Measurements from ENCODE around the gene WWOX. TPM values are rescaled to one million over a fixed set of nuclear protein-coding genes. Genes with fewer than 3 reads are reported as not detected.

Gene WWOX
- total and polyA plus RNA-seq, 2 of the 8 experiments (the other 6 are each of a cell fraction or from before 2014, with no cell fraction given), result 5.4 to 16.7 TPM

- Histone ChIP-seq H4K91ac (replicated peaks; ENCODE audit: insufficient read length, low read length) (no peak overlapping the region), H3K4me3 (ENCODE audit: extremely low read depth in 1 of 4, insufficient read depth in 2 of 4, low read depth in 3 of 4, low read length in 4 of 4) (no peak overlapping the region), H3K27me3 (replicated peaks in 1 of 4; ENCODE audit: control insufficient read depth in 3 of 4, extremely low read depth in 1 of 4, insufficient read depth in 3 of 4, low read length in 3 of 4) (peaks cover 0 to 9% (median 2%) of the 10 kb centered on the region in 4 experiments; a peak in 4 of 7 replicates), H3K79me2 (ENCODE audit: control insufficient read depth in 1 of 2, insufficient read depth in 2 of 2, low read length in 2 of 2) (no peaks in the 10 kb centered on the region), H3K36me3 (ENCODE audit: control insufficient read depth in 2 of 4, insufficient read depth in 4 of 4, low read length in 3 of 4) (no peaks in the 10 kb centered on the region), H3K56ac (replicated peaks; ENCODE audit: insufficient read length, low read depth, low read length) (no peak overlapping the region), H4K8ac (ENCODE audit: extremely low read depth, insufficient read depth, low read length) (no peak overlapping the region), H3K79me1 (ENCODE audit: low read depth, low read length) (no peaks in the 10 kb centered on the region), H4K20me1 (replicated peaks in 1 of 2; ENCODE audit: control insufficient read depth in 1 of 2, insufficient read depth in 2 of 2, low read length in 2 of 2) (no peaks in the 10 kb centered on the region), H3K23ac (ENCODE audit: insufficient read length) (no peak overlapping the region), H3K4me2 (ENCODE audit: insufficient read depth in 1 of 2, low read depth in 2 of 2, low read length in 2 of 2) (no peak overlapping the region), H4K5ac (ENCODE audit: insufficient read length, low read depth, low read length) (no peak overlapping the region), H3K9ac (replicated peaks in 1 of 4; ENCODE audit: extremely low read depth in 1 of 4, low read depth in 3 of 4, low read length in 3 of 4) (no peak overlapping the region), H3K18ac (ENCODE audit: extremely low read depth, low read length) (no peak overlapping the region), H3K27ac (ENCODE audit: low read depth, low read length) (no peak overlapping the region), H3K4ac (replicated peaks; ENCODE audit: insufficient read length, low read depth, low read length) (no peak overlapping the region), H3K23me2 (ENCODE audit: low read depth, low read length) (no peaks in the 10 kb centered on the region), H2BK15ac (ENCODE audit: low read length) (no peak overlapping the region), H3K9me3 (ENCODE audit: insufficient read depth in 2 of 2, low read depth in 1 of 2, low read length in 1 of 2) (no peaks in the 10 kb centered on the region), H3K4me1 (replicated peaks in 1 of 4; ENCODE audit: control insufficient read depth in 3 of 4, insufficient read depth in 4 of 4, low read length in 3 of 4) (no peaks in the 10 kb centered on the region), H2BK120ac (replicated peaks; ENCODE audit: low read depth, low read length) (no peak overlapping the region), H2BK5ac (ENCODE audit: low read depth, low read length) (no peak overlapping the region), H3K14ac (ENCODE audit: insufficient read length) (no peak overlapping the region), H2BK20ac (ENCODE audit: low read length) (no peak overlapping the region), H2BK12ac (ENCODE audit: low read depth, low read length) (no peak overlapping the region), H2AFZ (ENCODE audit: low read length) (no peak overlapping the region), H2AK5ac (ENCODE audit: low read depth, low read length) (no peak overlapping the region)
- FAIRE-seq (no peak), DNase-seq (ENCODE audit: low read depth in 1 of 2, low spot score in 2 of 2) (no peak)
- no peak for TF ChIP-seq JUN (IDR thresholded peaks at IDR 0.05; ENCODE audit: low read depth, low read length)
- no peak for TF ChIP-seq SIN3A (conservative IDR thresholded peaks at IDR 0.05 in 1 of 2, IDR thresholded peaks at IDR 0.05 in 1 of 2; ENCODE audit: low read depth in 1 of 2, low read length in 2 of 2)
- TF ChIP-seq TEAD4 (IDR thresholded peaks at IDR 0.05; ENCODE audit: low read depth, low read length), result no peak
- no peak for TF ChIP-seq SRF (IDR thresholded peaks at IDR 0.05; ENCODE audit: low read depth, low read length)
- TF ChIP-seq SIRT6 (IDR thresholded peaks at IDR 0.05; ENCODE audit: low read length), result no peak
- TF ChIP-seq EGR1 (IDR thresholded peaks at IDR 0.05; ENCODE audit: borderline replicate concordance, low read depth, low read length), result no peak
- no peak for TF ChIP-seq TCF12 (IDR thresholded peaks at IDR 0.05; ENCODE audit: low read depth, low read length)
- no peak for TF ChIP-seq CEBPB (IDR thresholded peaks at IDR 0.05; ENCODE audit: low read depth, low read length)
- TF ChIP-seq ASH2L (IDR thresholded peaks at IDR 0.05; ENCODE audit: low read length), result no peak
- POLR2A ChIA-PET (ENCODE audit: partially characterized antibody), result interaction anchor here (0.6 kb wide), 1 partner anchor 86 kb away, joined by 3 read pairs; no protein-coding TSS in a partner anchor
- CTCF ChIA-PET (ENCODE audit: partially characterized antibody), result interaction anchor here (0.8 to 2.0 kb wide), 12 partner anchors 17 to 502 kb away, joined by 3 to 7 read pairs (median 3); no protein-coding TSS in a partner anchor
- WGBS, 2 experiments (ENCODE audit: extremely low coverage in 1 of 2, insufficient coverage in 1 of 2, insufficient read length in 1 of 2, insufficient replicate concordance in 2 of 2, low coverage in 1 of 2, low lambda C conversion rate in 2 of 2, missing lambda C conversion rate in 1 of 2), result 80% methylated on average over 7 of the region's 7 CpGs; no CpG with 5 or more reads in 1 of the 2 experiments
Measured at GRCh38 chr16:78092758-78093157, 6.7 kb upstream of the WWOX start.

Data from H1 (cell line).